Fibroblast of upper back skin (primary cell): ENCODE data around the gene OR56A5.

ENCODE experiments used
- DNase-seq: peaks from one replicate; pipeline ENCODE4 v3.0.0-alpha.2; 2013

Gene OR56A5

GRCh38 chr11:5931061-5931460, 37.2 kb downstream of the OR56A5 start:
- DNase-seq: no peak

- no peak for DNase-seq
These were observed 37.7 kb downstream of the OR56A5 start for GRCh38 chr11:5930614-5931013.

- DNase-seq: no peak
These were observed 38.5 kb downstream of the OR56A5 start for GRCh38 chr11:5929571-5930368.

GRCh38 chr11:5928811-5929210, 39.5 kb downstream of the OR56A5 start:
- no peak for DNase-seq

GRCh38 chr11:5928271-5928670, 40.0 kb downstream of the OR56A5 start:
- DNase-seq: no peak

GRCh38 chr11:5923794-5924193, 44.5 kb downstream of the OR56A5 start:
- no peak for DNase-seq

DNA sequence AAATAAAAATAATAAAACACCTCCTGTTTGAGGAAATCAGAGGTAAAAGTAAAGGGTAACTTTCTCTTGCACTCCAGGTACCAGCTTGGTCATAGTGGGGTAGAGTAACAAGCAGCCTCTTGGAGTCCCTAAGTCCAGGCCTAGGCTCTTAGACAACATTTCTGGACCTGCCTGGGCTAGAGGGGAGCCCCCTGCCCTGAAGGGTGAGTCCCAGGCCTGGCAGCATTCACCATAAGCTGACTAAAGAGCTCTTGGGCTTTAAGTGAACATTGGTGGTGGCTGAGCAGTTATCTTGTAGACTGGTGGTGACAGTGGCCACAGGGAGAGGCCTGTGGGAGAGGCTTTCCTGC, 44.9 kb downstream of the OR56A5 start:
- no peak for DNase-seq

DNA sequence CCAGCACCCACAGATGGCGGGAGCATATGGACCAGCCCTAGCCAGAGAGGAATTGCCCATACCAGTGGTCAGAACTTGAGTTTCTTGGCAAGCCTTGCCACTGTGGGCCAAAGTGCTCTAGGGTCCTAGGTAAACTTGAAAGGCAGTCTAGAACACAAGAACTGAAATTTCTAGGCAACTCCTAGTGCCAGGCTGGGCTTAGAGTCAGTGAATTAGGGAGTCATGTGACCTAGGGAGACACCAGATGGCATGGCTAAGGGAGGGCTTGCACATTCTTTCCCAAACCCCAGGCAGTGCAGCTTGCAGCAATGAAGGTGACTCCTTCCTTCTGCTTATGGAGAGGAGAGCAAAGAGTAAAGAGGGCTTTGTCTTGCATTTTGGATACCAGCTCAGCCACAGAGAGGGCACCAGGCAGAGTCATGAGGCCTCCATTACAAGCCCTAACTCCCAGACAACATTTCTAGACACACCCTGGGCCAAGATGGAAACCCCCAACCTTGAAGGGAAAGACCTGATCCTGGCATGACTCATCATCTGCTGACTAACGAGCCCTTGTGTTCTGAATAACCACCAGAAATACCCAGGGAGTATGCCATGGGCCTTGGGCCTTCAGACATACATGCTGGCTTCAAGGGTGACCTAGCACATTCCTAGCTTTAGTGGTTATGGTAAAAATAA, 45.4 kb downstream of the OR56A5 start:
- DNase-seq: no peak
